ENCODE results near the gene FER.
"Not testable (repeated sequence)": the region's sequence is repeated elsewhere in the genome, so short reads cannot be mapped to it uniquely, and the experiment has no call there.

Gene FER

GRCh38 chr5:108748401-108749127 is 867 bp downstream of the FER start:
- peak; percentile 98 for DNase-seq

- DNase-seq, result no peak
Measured at GRCh38 chr5:108749128-108749861, 1.6 kb downstream of the FER start.

GRCh38 chr5:108753331-108753730 is 5.6 kb downstream of the FER start:
- no peak for DNase-seq

- DNase-seq, result no peak
Measured at GRCh38 chr5:108753877-108754276, 6.2 kb downstream of the FER start.

GRCh38 chr5:108760512-108760911 is 12.8 kb downstream of the FER start:
- no peak for DNase-seq

GRCh38 chr5:108762660-108763059 is 15.0 kb downstream of the FER start:
- DNase-seq, result no peak

- no peak for DNase-seq
Measured at GRCh38 chr5:108763222-108763916, 15.7 kb downstream of the FER start.

- no peak for DNase-seq
Measured at GRCh38 chr5:108765647-108766046, 17.9 kb downstream of the FER start.

- DNase-seq, result not testable (repeated sequence)
Measured at GRCh38 chr5:108766916-108767315, 19.2 kb downstream of the FER start.

GRCh38 chr5:108769352-108769751 is 21.7 kb downstream of the FER start:
- DNase-seq, result no peak

GRCh38 chr5:108772626-108773025 is 24.9 kb downstream of the FER start:
- DNase-seq, result no peak

GRCh38 chr5:108773330-108773729 is 25.6 kb downstream of the FER start:
- no peak for DNase-seq

- not testable (repeated sequence) for DNase-seq
Measured at GRCh38 chr5:108774079-108774478, 26.4 kb downstream of the FER start.

- not testable (repeated sequence) for DNase-seq
Measured at GRCh38 chr5:108777582-108777981, 29.9 kb downstream of the FER start.

- not testable (repeated sequence) for DNase-seq
Measured at GRCh38 chr5:108784577-108784976, 36.9 kb downstream of the FER start.

GRCh38 chr5:108786806-108787483 is 39.2 kb downstream of the FER start:
- no peak for DNase-seq

GRCh38 chr5:108788142-108788541 is 40.4 kb downstream of the FER start:
- no peak for DNase-seq

- no peak for DNase-seq
Measured at GRCh38 chr5:108793207-108793606, 45.5 kb downstream of the FER start.

- not testable (repeated sequence) for DNase-seq
Measured at GRCh38 chr5:108794349-108794748, 46.7 kb downstream of the FER start.

- DNase-seq, result no peak
Measured at GRCh38 chr5:108797396-108797795, 49.7 kb downstream of the FER start.

- DNase-seq, result no peak
Measured at GRCh38 chr5:108797986-108798385, 50.3 kb downstream of the FER start.

GRCh38 chr5:108798513-108799265 is 51.0 kb downstream of the FER start:
- DNase-seq, result no peak

All from stimulated activated CD4-positive, alpha-beta T cell treated with anti-CD3 and anti-CD28 coated beads, Interleukin-1b, Interleukin-23, amount 100 ng/mL, for 48 hours (primary cell).